ENCODE data around the gene ARMS2.

The ARMS2 gene

DNA sequence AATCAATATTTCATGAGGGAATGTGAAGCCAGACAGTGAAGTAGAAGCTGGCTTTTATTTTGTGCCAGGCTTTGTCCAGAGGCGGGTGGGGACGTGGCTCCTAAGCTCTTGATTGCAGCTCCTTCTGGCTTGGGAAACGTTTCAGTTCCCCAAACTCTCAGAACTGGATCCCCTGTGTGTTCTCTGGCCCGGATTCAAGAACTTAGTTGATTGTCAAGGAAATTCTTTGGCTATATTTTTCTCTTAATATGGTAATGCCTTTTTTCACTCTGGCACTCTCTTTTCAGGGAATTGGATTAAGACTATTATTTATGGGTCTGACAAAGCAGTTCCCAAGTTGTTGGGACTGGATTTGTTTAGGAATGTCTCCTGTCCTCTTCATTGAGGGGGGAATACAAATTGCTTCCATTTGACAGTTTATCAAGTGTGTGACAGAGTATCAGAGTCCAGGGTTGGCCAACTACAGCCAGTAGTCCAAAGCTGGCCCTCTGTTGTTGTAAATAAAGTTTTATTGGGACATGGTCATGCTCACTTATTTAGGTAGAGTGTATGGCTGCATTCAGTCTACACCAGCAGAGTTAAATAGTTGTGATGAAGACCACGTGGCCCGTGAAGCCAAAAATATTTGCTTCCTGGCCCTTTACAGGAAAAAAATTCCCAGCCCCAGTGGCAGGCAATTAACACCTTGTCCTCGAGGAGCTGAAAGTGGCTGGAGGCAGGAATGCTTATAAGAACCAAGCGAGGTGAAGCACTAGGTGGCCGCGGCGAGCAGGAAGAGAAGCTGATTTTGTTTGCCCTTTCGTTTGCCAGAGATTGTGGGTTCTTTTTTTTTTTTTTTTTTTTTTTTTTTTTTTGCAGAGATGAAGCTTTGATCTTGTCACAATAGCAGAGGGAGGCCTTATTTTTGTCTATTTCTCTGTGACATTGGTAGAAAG is 41.2 kb downstream of the ARMS2 start:
- no peak for DNase-seq (ENCODE audit: low spot score)
- TF ChIP-seq CTCF (IDR thresholded peaks at IDR 0.05; ENCODE audit: extremely low read depth, missing control alignments), result no peak

DNA sequence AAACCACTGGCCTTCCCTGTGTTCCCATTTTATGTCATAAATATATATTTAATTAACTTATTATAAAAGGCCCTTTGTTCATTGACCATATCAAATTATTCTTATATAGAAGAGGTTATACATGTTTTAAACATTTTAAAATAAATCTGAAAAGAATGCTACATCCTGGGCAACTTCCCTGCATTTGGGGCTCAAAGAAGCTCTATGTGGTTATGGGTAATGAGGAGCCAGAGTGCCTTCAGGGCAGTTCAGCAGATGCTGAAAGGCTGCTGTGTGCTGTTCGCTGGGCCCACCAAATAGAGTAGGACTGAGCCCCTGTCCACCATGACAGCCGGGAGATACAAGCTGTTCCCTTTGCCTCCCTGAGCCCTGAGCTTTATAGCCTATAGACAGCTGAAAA is 42.8 kb downstream of the ARMS2 start:
- no peak for TF ChIP-seq CTCF (IDR thresholded peaks at IDR 0.05; ENCODE audit: extremely low read depth, missing control alignments)
- no peak for DNase-seq (ENCODE audit: low spot score)

- TF ChIP-seq CTCF (IDR thresholded peaks at IDR 0.05; ENCODE audit: extremely low read depth, missing control alignments), result no peak
- no peak for DNase-seq (ENCODE audit: low spot score)
Measured at GRCh38 chr10:122498521-122498920, 44.1 kb downstream of the ARMS2 start.

DNA sequence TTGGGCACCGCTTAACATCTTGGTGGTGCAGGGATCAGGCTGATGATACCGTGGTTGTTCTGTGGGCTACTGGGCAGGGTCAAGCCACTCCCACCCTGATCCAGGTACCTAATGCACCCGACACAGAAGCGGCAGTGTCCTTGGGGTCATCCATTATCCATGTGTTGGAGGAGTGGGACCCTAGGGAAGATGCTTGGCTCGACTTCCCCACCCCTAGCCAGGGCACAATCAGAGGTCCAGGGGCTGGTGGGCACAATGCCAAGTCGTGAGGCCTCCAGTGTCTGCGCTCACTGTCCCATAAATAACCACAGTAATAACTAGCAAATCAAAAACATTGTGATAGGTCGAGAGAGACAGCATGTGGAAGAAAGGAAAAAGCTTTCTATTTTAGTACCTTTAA is 44.6 kb downstream of the ARMS2 start:
- no peak for DNase-seq (ENCODE audit: low spot score)
- TF ChIP-seq CTCF (IDR thresholded peaks at IDR 0.05; ENCODE audit: extremely low read depth, missing control alignments), result no peak

GRCh38 chr10:122499491-122499941 is 45.1 kb downstream of the ARMS2 start:
- DNase-seq (ENCODE audit: low spot score), result no peak
- no peak for TF ChIP-seq CTCF (IDR thresholded peaks at IDR 0.05; ENCODE audit: extremely low read depth, missing control alignments)

DNA sequence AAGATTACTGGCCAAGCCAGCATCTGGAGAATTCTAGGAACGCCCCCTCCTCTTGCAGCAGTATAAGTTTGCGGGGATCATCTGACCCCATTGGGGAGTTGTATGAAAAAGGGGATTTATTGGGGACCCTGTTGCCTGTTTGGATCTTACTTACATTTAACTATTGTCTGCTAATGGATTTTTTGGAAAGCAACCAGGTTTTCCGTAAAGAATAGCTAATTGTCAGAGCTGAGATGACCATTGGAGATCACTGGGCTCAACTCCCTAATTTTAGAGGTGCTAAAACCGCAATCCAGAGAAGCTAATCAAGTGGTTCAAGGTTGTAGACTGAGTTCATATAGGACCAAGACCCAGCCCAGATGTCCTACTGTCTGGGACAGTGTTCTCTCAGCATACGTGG is 45.7 kb downstream of the ARMS2 start:
- no peak for TF ChIP-seq CTCF (IDR thresholded peaks at IDR 0.05; ENCODE audit: extremely low read depth, missing control alignments)
- DNase-seq (ENCODE audit: low spot score), result no peak

DNA sequence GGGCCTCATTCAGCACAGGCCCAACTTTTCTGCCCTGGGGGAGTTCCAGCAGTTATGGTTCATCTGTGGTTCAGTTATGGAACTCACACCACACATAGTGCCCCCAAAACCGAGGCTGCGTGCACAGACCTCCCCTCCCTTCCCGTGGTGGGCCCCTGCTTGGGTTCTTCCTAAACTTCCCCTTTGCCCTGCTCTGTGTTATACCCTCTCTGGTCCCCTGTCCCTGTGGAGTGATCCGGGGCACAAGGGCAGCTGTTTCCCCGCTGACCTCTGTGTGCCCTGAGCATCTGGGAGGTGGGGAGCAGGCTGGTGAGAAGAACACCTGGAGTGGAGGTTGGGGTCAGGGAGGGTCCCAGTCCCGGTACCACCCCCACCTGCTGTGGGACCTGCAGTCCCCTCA is 46.3 kb downstream of the ARMS2 start:
- TF ChIP-seq CTCF (IDR thresholded peaks at IDR 0.05; ENCODE audit: extremely low read depth, missing control alignments), result no peak
- no peak for DNase-seq (ENCODE audit: low spot score)

All from GM20000 (cell line).